ENCODE measurements around the gene SMIM13.
"Not testable (repeated sequence)": the region's sequence is repeated elsewhere in the genome, so short reads cannot be mapped to it uniquely, and the experiment has no call there.

SMIM13 gene

GRCh38 chr6:11083491-11083890 is 10.1 kb upstream of the SMIM13 start:
- H3K4me1 ChIP-seq (ENCODE audit: low read length) = no peaks in the 10 kb centered on the region
- H3K27ac ChIP-seq (ENCODE audit: low read length) = no peak overlapping the region
- H3K4me3 ChIP-seq (ENCODE audit: low read length) = no peak overlapping the region
- H3K36me3 ChIP-seq (replicated peaks; ENCODE audit: low read depth, low read length) = no peaks in the 10 kb centered on the region
- TF ChIP-seq, protein P1, sequence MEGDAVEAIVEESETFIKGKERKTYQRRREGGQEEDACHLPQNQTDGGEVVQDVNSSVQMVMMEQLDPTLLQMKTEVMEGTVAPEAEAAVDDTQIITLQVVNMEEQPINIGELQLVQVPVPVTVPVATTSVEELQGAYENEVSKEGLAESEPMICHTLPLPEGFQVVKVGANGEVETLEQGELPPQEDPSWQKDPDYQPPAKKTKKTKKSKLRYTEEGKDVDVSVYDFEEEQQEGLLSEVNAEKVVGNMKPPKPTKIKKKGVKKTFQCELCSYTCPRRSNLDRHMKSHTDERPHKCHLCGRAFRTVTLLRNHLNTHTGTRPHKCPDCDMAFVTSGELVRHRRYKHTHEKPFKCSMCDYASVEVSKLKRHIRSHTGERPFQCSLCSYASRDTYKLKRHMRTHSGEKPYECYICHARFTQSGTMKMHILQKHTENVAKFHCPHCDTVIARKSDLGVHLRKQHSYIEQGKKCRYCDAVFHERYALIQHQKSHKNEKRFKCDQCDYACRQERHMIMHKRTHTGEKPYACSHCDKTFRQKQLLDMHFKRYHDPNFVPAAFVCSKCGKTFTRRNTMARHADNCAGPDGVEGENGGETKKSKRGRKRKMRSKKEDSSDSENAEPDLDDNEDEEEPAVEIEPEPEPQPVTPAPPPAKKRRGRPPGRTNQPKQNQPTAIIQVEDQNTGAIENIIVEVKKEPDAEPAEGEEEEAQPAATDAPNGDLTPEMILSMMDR (IDR thresholded peaks at IDR 0.05; ENCODE audit: low read depth, low read length) = no peak
- TF ChIP-seq EZH2phosphoT487 (IDR thresholded peaks at IDR 0.05; ENCODE audit: low read depth) = no peak
- no peaks in the 10 kb centered on the region for H3K79me2 ChIP-seq (ENCODE audit: low read length)
- H3K27me3 ChIP-seq (ENCODE audit: low read depth, low read length) = no peaks in the 10 kb centered on the region
- no peak overlapping the region for H3K4me2 ChIP-seq (ENCODE audit: low read length)
- H2AFZ ChIP-seq (ENCODE audit: low read depth, low read length) = no peak overlapping the region
- no peak overlapping the region for H3K9ac ChIP-seq (ENCODE audit: low read length)
- H4K20me1 ChIP-seq (ENCODE audit: insufficient read depth, low read length) = no peaks in the 10 kb centered on the region
- H3K9me3 ChIP-seq (ENCODE audit: insufficient read depth, low read length) = no peaks in the 10 kb centered on the region

DNA sequence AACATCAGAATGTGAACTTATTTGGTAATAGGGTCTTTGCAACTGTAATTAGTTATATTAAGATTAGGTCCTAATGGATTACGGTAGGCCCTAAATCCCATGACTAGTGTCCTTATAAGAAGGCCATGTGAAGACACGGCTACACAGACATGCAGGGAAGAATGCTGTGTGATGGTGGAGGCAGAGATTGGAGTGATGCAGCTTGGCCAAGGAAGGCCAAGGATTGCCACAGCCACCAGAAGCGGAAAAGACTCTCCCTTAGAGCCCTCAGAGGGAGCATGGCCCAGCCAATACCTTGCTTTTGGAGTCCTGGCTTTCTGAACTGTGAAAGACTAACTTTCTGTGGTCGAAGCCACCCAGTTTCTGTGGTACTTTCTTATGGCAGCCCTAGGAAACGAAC is 9.7 kb upstream of the SMIM13 start:
- no peak for TF ChIP-seq EZH2phosphoT487 (IDR thresholded peaks at IDR 0.05; ENCODE audit: low read depth)
- TF ChIP-seq, protein P1 (IDR thresholded peaks at IDR 0.05; ENCODE audit: low read depth, low read length) = no peak
- no peaks in the 10 kb centered on the region for H4K20me1 ChIP-seq (ENCODE audit: insufficient read depth, low read length)
- no peak overlapping the region for H3K4me3 ChIP-seq (ENCODE audit: low read length)
- no peaks in the 10 kb centered on the region for H3K27me3 ChIP-seq (ENCODE audit: low read depth, low read length)
- H3K9me3 ChIP-seq (ENCODE audit: insufficient read depth, low read length) = no peaks in the 10 kb centered on the region
- H3K27ac ChIP-seq (ENCODE audit: low read length) = no peak overlapping the region
- H3K9ac ChIP-seq (ENCODE audit: low read length) = no peak overlapping the region
- H3K79me2 ChIP-seq (ENCODE audit: low read length) = no peaks in the 10 kb centered on the region
- no peak overlapping the region for H2AFZ ChIP-seq (ENCODE audit: low read depth, low read length)
- no peak overlapping the region for H3K4me2 ChIP-seq (ENCODE audit: low read length)
- no peaks in the 10 kb centered on the region for H3K36me3 ChIP-seq (replicated peaks; ENCODE audit: low read depth, low read length)
- no peaks in the 10 kb centered on the region for H3K4me1 ChIP-seq (ENCODE audit: low read length)

- Histone ChIP-seq H4K20me1 (ENCODE audit: insufficient read depth, low read length) (no peaks in the 10 kb centered on the region), H3K9ac (ENCODE audit: low read length) (no peak overlapping the region), H3K79me2 (ENCODE audit: low read length) (no peaks in the 10 kb centered on the region), H3K27ac (ENCODE audit: low read length) (no peak overlapping the region), H3K36me3 (replicated peaks; ENCODE audit: low read depth, low read length) (no peaks in the 10 kb centered on the region), H3K4me3 (ENCODE audit: low read length) (no peak overlapping the region), H3K27me3 (ENCODE audit: low read depth, low read length) (no peaks in the 10 kb centered on the region), H3K9me3 (ENCODE audit: insufficient read depth, low read length) (no peaks in the 10 kb centered on the region), H2AFZ (ENCODE audit: low read depth, low read length) (no peak overlapping the region), H3K4me1 (ENCODE audit: low read length) (no peaks in the 10 kb centered on the region), H3K4me2 (ENCODE audit: low read length) (no peak overlapping the region)
- no peak for TF ChIP-seq EZH2phosphoT487 (IDR thresholded peaks at IDR 0.05; ENCODE audit: low read depth)
- TF ChIP-seq, protein P1 (IDR thresholded peaks at IDR 0.05; ENCODE audit: low read depth, low read length) = no peak
These were observed 7.7 kb upstream of the SMIM13 start for GRCh38 chr6:11085758-11086435.

- not testable (repeated sequence) for H2AFZ ChIP-seq (ENCODE audit: low read depth, low read length)
These were observed 6.4 kb upstream of the SMIM13 start for GRCh38 chr6:11087141-11087812.

More at GRCh38 chr6:11087141-11087812, 6.4 kb upstream of the SMIM13 start:
- H4K20me1 ChIP-seq (ENCODE audit: insufficient read depth, low read length); H3K27me3 ChIP-seq (ENCODE audit: low read depth, low read length); H3K27ac ChIP-seq (ENCODE audit: low read length); H3K36me3 ChIP-seq (replicated peaks; ENCODE audit: low read depth, low read length); H3K4me1 ChIP-seq (ENCODE audit: low read length); H3K4me2 ChIP-seq (ENCODE audit: low read length); H3K9me3 ChIP-seq (ENCODE audit: insufficient read depth, low read length); H3K9ac ChIP-seq (ENCODE audit: low read length); H3K79me2 ChIP-seq (ENCODE audit: low read length); H3K4me3 ChIP-seq (ENCODE audit: low read length): not testable (repeated sequence)
